HG02678 (cell line): ENCODE results near the gene SSC5D.
A peak's percentile ranks its signal among the peaks of the same experiment; 100 is the strongest.

Experiments
- ATAC-seq: cut with Tn5 transposase; IDR thresholded peaks from one replicate; pipeline ENCODE4 v1.9.1; 2021; ENCODE audit warnings: mild to moderate bottlenecking, moderate library complexity; ENCODE audit not compliant: unreplicated experiment

The SSC5D gene

GRCh38 chr19:55454787-55455243 lies 33.4 kb upstream of the SSC5D start:
- ATAC-seq: no peak

- no peak for ATAC-seq
Observed at GRCh38 chr19:55455576-55456235, 32.5 kb upstream of the SSC5D start.

GRCh38 chr19:55456347-55456746 lies 31.9 kb upstream of the SSC5D start:
- no peak for ATAC-seq

- ATAC-seq: no peak
Observed at GRCh38 chr19:55457683-55458457, 30.4 kb upstream of the SSC5D start.

- no peak for ATAC-seq
Observed at GRCh38 chr19:55459551-55459949, 28.7 kb upstream of the SSC5D start.

GRCh38 chr19:55459950-55460657 lies 28.1 kb upstream of the SSC5D start:
- ATAC-seq: no peak

- ATAC-seq: no peak
Observed at GRCh38 chr19:55460670-55461258, 27.5 kb upstream of the SSC5D start.

GRCh38 chr19:55461259-55461973 lies 26.8 kb upstream of the SSC5D start, which contains the start of gene ISOC2:
Gene ISOC2, minus strand, starts transcription at chr19:55461642. Its CDS starts 5,156 bp downstream, at chr19:55456486.
- peak; percentile 94 for ATAC-seq

GRCh38 chr19:55461974-55462626 lies 26.1 kb upstream of the SSC5D start:
- ATAC-seq: no peak

GRCh38 chr19:55462722-55463121 lies 25.5 kb upstream of the SSC5D start:
- no peak for ATAC-seq

- ATAC-seq: no peak
Observed at GRCh38 chr19:55463583-55464031, 24.6 kb upstream of the SSC5D start.

- ATAC-seq: no peak
Observed at GRCh38 chr19:55464039-55464661, 24.1 kb upstream of the SSC5D start.

GRCh38 chr19:55464662-55465054 lies 23.6 kb upstream of the SSC5D start, which contains the start of gene C19orf85:
Gene C19orf85, minus strand, starts transcription at chr19:55464751. Its CDS starts 197 bp downstream, at chr19:55464554.
- no peak for ATAC-seq

GRCh38 chr19:55465460-55466240 lies 22.6 kb upstream of the SSC5D start:
- ATAC-seq: no peak

- no peak for ATAC-seq
Observed at GRCh38 chr19:55466241-55466614, 22.0 kb upstream of the SSC5D start.

GRCh38 chr19:55467236-55468053 lies 20.8 kb upstream of the SSC5D start:
- ATAC-seq: no peak

- no peak for ATAC-seq
Observed at GRCh38 chr19:55468054-55468393, 20.2 kb upstream of the SSC5D start.

- ATAC-seq: no peak
Observed at GRCh38 chr19:55471266-55471665, 17.0 kb upstream of the SSC5D start.
